Ammon's horn (tissue), 1 donor: Measurements from ENCODE around the gene SCYGR1.
"Not testable (repeated sequence)": the region's sequence is repeated elsewhere in the genome, so short reads cannot be mapped to it uniquely, and the experiment has no call there.

Experiments
- DNase-seq: peaks from one replicate; pipeline ENCODE4 v3.0.0-alpha.2; 2016; ENCODE audit warnings: low spot score

SCYGR1 gene, protein sequence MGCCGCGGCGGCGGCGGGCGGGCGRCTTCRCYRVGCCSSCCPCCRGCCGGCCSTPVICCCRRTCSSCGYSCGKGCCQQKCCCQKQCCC

GRCh38 chr2:227387583-227387982, at the start of gene SCYGR1:
Gene SCYGR1 (minus strand): TSS chr2:227387949. CDS start chr2:227387949, 0 bp downstream.
- not testable (repeated sequence) for DNase-seq

GRCh38 chr2:227436436-227437174, 48.9 kb upstream of the SCYGR1 start:
- no peak for DNase-seq

DNA sequence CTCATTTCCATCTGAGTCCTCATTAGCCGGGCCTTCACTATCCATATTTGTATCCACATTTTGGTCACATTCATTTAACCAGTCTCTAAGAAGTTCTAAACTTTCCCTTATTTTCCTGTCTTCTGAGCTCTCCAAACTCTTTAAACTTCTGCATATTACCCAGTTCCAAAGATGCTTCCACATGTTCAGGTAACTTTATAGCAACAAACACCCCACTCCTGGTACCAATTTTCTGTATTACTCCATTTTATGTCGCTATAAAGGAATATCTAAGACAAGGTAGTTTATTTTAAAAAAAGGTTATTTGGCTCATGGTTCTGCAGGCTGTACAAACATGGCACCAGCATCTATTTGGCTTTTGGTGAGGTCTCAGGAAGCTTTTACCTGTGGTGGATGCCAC, 45.4 kb upstream of the SCYGR1 start:
- DNase-seq = no peak

DNA sequence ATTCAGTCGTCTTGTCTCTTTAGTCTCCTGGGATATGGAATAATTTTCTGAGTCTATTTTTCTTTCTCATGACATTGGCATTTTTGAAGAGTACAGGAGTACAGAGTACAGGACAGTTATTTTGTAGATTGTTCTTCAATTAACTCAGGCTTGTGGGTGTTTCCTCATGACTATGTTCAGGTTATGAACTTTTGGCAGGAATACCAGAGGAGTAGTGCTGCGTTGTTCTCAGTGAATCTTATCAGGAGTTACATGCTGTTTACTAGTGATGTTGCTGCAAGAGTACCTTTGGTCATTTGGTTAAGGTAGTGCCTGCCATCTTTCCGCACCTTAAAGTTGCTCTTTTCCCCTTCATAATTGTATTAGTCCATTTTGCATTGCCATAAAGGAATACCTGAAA, 42.9 kb upstream of the SCYGR1 start:
- no peak for DNase-seq

GRCh38 chr2:227428731-227429285, 41.1 kb upstream of the SCYGR1 start:
- no peak for DNase-seq

GRCh38 chr2:227423656-227424499, 36.1 kb upstream of the SCYGR1 start:
- DNase-seq = peak; percentile 39

- DNase-seq = no peak
Observed at GRCh38 chr2:227420087-227421052, 32.6 kb upstream of the SCYGR1 start.

GRCh38 chr2:227416701-227417100, 29.0 kb upstream of the SCYGR1 start:
- no peak for DNase-seq

- DNase-seq = peak; percentile 16
Observed at GRCh38 chr2:227415538-227416424, 28.0 kb upstream of the SCYGR1 start.

- DNase-seq = no peak
Observed at GRCh38 chr2:227414846-227415245, 27.1 kb upstream of the SCYGR1 start.

DNA sequence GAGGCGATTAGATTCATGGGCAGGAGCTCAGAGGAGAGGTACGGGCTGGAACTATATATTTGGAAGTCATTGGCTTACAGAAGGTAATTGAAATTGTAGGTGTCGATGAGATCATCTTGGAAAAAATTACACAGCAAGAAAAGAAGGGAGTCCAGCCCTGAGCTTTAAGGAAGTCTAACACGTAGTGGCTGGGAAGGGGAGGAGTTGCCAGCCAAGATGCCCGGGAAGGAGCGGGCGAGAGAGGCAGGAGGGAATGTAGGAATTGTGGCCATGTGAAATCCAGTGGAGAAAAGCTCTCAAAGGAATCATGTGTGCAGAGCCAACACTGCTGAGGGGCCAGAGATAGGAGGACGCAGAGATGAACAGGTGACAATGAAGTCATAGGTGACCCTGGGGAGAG, 25.6 kb upstream of the SCYGR1 start:
- no peak for DNase-seq

- DNase-seq = no peak
Observed at GRCh38 chr2:227412877-227413276, 25.1 kb upstream of the SCYGR1 start.

- DNase-seq = no peak
Observed at GRCh38 chr2:227411990-227412350, 24.2 kb upstream of the SCYGR1 start.

GRCh38 chr2:227411320-227411989, 23.7 kb upstream of the SCYGR1 start:
- no peak for DNase-seq

DNA sequence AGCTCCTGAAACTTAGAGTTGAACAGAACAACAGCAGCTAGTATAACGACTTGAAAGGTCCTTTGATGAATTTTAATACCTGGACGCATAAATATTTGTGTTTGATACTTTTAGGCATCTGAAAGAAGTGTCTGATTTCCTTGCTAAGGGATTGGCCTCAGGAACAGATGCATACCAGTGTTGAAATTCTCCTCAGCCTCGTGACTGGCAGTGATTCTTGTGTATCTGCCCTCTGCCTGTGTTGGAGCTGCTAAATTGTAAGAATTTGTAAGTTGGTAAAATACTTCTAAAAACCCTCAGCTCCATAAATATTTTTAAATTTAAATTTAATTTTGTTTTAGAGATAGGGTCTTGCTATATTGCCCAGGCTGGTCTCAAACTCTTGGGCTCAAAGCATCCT, 22.4 kb upstream of the SCYGR1 start:
- no peak for DNase-seq

GRCh38 chr2:227407591-227408151, 19.9 kb upstream of the SCYGR1 start:
- peak; percentile 61 for DNase-seq

DNA sequence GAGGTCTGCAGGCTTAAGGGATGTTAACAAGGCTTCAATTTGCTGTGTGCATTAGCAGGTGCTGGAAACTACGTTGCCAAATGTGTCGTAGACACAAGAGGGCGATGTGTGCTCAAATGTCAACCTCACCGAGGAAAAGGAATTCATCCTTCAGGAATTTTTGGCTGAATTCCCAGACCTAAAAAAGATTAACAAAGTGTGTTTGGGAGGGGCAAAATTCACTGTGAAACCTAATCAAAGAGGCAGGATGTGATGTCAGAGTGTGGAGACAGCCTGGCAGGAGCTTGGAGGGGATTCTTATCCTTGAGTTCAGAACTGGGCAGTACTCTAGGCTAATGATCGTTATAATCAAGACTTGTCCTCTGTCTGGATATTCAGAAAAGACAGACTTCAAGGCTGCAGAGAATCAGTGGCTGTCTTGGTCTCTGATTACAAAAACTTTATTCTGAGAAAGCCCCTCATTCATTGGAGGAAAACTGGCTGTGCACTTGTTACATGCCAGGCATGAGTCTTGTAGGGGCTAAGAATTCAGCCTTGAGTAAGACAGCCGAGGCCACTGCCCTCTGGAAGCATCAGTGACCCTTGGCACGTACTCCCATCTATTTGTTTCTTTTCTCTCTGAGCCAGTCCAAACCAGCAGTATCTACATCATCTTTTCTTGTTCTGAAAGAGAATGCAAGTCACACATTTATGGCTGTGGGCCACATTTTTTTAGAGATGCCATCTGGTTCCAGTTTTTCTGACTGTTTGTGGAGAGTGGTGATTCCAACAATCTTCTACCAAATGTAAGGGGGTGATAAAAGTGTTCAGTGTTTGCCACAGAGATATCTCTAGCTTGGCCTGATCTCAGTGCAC, 18.7 kb upstream of the SCYGR1 start:
- peak; percentile 85 for DNase-seq

DNA sequence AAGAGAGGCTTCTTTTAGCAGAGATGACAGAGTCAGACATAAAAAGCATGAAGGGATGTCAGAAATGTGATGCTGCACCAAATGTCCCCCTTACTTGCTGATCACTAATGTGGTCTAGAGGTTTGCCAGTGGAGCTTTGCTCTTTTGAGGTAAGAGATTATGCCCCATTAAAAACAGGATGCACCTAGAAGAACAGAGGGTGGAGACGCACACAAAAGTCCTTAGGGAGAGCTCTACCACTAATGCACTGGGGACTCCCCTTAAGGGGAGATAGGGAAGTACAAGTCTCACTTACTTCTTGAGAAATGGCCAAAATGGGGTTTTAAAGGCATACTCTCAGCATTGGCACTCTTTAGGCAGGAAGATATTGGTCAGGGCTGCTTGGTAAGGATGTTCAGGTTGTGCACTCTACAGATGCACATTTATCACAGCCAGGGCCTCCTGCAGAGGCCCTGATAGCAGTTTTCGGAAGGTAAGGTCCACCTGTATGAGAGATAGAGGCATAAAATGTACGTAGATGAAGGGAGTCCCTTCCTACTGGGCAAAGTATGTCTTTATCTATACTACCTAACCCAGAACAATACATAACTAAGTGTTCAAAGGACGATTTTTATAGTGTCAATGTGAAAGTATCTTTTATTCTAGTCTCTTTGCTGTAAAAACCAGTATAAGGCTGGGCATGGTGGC, 17.0 kb upstream of the SCYGR1 start:
- DNase-seq = no peak
